Right lobe of liver (tissue), 4 donors: ENCODE measurements around the gene FAM83D.

Source experiments
- POLR2A ChIP-seq: fragments of 450-650 bp; IDR thresholded peaks from one replicate; pipeline ENCODE4 v1.6.1; 2017; ENCODE audit warnings: antibody characterized with exemption, mild to moderate bottlenecking
- TF ChIP-seq, protein P1 (sequence below), 4 donors: fragments of 200-600 bp in 3 of 4; fragments of 450-650 bp in 1 of 4; IDR thresholded peaks; one replicate each; pipeline versions ENCODE4 v1.5.1 to v1.8.0; 2016 to 2022; ENCODE audit warnings: antibody characterized with exemption in 4 of 4, mild to moderate bottlenecking in 2 of 4
- donor health status: DM: no; HTN: no; CAD: no.
- donor health status: DM: no; HTN: no; CAD: no.
- donor health status: DM: no; HTN: yes; CAD: no.

GRCh38 chr20:38902601-38903000 is 23.6 kb upstream of the FAM83D start:
- TF ChIP-seq, protein P1, sequence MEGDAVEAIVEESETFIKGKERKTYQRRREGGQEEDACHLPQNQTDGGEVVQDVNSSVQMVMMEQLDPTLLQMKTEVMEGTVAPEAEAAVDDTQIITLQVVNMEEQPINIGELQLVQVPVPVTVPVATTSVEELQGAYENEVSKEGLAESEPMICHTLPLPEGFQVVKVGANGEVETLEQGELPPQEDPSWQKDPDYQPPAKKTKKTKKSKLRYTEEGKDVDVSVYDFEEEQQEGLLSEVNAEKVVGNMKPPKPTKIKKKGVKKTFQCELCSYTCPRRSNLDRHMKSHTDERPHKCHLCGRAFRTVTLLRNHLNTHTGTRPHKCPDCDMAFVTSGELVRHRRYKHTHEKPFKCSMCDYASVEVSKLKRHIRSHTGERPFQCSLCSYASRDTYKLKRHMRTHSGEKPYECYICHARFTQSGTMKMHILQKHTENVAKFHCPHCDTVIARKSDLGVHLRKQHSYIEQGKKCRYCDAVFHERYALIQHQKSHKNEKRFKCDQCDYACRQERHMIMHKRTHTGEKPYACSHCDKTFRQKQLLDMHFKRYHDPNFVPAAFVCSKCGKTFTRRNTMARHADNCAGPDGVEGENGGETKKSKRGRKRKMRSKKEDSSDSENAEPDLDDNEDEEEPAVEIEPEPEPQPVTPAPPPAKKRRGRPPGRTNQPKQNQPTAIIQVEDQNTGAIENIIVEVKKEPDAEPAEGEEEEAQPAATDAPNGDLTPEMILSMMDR (IDR thresholded peaks at IDR 0.05), result no peak
- TF ChIP-seq POLR2A, result no peak
